AG09309 (cell line): ENCODE measurements around the gene GRID2.

Experiments used
- DNase-seq: peaks from one replicate; pipeline ENCODE4 v3.0.0-alpha.2; 2010; ENCODE audit warnings: low read depth
- H3K4me3 ChIP-seq: 2 replicates; pipeline ENCODE4 v1.5.1; 2011; ENCODE audit warnings: mild to moderate bottlenecking, low read depth, low read length, moderate library complexity; ENCODE audit not compliant: control insufficient read depth
- CTCF ChIP-seq: IDR thresholded peaks from 2 replicates; pipeline ENCODE4 v1.5.1; 2011; ENCODE audit warnings: mild to moderate bottlenecking, low read depth, low read length, inconsistent platforms; ENCODE audit not compliant: insufficient read depth, control insufficient read depth; ENCODE audit errors: missing control alignments

GRID2 gene

GRCh38 chr4:92333016-92333415 is 29.2 kb downstream of the GRID2 start:
- TF ChIP-seq CTCF, result no peak
- no peak overlapping the region for H3K4me3 ChIP-seq
- DNase-seq, result no peak

- TF ChIP-seq CTCF, result no peak
- H3K4me3 ChIP-seq, result no peak overlapping the region
- no peak for DNase-seq
Observed at GRCh38 chr4:92334716-92335350, 31.1 kb downstream of the GRID2 start.

- no peak for TF ChIP-seq CTCF
- DNase-seq, result no peak
- no peak overlapping the region for H3K4me3 ChIP-seq
Observed at GRCh38 chr4:92339676-92340075, 35.9 kb downstream of the GRID2 start.

- H3K4me3 ChIP-seq, result no peak overlapping the region
- no peak for TF ChIP-seq CTCF
- DNase-seq, result no peak
Observed at GRCh38 chr4:92344216-92344615, 40.5 kb downstream of the GRID2 start.

- no peak overlapping the region for H3K4me3 ChIP-seq
- no peak for TF ChIP-seq CTCF
- DNase-seq, result no peak
Observed at GRCh38 chr4:92346289-92346688, 42.5 kb downstream of the GRID2 start.

- no peak overlapping the region for H3K4me3 ChIP-seq
- no peak for TF ChIP-seq CTCF
- no peak for DNase-seq
Observed at GRCh38 chr4:92357966-92358365, 54.2 kb downstream of the GRID2 start.

- no peak for TF ChIP-seq CTCF
- no peak for DNase-seq
Observed at GRCh38 chr4:92359491-92359890, 55.7 kb downstream of the GRID2 start.

More at GRCh38 chr4:92359491-92359890, 55.7 kb downstream of the GRID2 start:
- no peak overlapping the region for H3K4me3 ChIP-seq
